Activated T-cell treated with anti-CD3 and anti-CD28 coated beads for 4 hours (primary cell): ENCODE measurements around the gene TDRD10.

ENCODE experiments used
- DNase-seq: peaks from one replicate; pipeline ENCODE4 v3.0.0-alpha.2; 2020

Gene TDRD10

DNA sequence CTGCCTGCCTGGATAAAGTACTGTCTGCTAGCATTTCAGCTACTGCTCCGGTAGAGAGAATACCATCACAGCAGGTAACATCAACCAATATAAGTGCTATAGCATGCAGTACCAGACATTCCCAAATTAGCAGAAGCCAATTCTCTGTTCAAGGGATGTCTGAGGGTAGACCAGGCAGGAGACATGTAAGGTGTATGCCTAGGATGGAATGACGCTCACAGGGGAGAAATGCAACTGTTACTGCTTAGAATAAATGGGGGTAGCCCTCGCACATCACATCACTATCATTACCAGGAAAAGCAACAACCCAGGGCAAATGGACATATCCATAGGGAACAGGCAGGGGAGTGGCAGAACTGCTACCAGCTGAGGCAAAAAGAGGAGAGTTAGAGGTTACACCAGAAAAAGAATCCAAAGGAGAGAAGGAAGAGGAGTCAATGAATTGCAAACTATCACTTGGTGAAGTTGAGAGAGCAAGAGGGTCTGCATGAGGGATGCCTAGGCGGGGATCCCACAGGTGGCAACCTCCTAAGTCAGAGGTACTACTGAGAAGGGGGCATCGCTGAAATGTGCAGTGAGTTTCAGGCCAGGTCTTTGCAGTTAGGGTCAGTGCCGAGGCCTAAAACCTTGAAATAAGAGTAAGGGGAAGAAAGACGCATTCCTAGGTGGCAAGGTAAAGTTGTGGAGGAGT is 55.4 kb downstream of the TDRD10 start:
- no peak for DNase-seq

DNA sequence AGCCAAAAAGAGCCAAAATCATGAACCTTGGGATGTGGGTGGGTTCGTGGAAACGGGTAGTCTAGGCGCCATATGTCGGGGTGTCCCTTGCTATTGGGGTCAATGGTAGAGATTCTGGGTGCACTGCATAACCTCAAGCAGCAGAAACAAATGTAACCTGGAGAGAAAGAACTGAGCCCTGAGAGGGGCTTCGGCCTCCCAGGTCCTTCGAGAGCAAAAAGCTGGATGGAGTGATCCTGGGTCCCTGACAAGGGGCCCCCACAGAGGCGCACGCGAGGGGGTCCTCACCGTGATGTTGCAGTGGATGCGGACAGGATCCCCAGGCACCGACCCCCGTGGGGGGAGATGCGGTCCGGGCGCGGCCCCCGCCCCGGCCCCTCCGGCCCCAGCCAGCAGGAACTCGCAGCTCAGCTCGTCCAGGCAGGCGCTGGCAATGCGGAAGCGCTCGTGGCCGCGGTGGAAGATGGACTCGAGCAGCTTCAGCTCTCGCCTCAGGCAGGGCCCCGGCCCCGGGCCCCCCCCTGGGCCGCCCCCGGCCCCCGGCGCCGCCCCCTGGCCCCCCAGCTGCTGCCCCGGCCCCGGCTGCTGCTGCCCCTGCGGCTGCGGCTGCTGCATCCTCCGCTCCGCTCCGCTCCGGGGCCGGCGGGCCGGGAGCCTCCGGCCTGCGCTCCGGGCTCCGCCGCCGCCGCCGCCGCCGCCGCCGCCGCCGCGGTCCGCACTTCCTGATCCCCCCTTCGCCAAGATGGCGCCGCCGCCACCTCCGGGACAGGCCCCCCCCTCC is 56.1 kb downstream of the TDRD10 start, which contains the start of gene UBE2Q1:
UBE2Q1 (minus strand) TSS at position 724 of the 781 bp plus-strand sequence; CDS start at position 615, 109 bp downstream.
- DNase-seq, result peak; percentile 17

DNA sequence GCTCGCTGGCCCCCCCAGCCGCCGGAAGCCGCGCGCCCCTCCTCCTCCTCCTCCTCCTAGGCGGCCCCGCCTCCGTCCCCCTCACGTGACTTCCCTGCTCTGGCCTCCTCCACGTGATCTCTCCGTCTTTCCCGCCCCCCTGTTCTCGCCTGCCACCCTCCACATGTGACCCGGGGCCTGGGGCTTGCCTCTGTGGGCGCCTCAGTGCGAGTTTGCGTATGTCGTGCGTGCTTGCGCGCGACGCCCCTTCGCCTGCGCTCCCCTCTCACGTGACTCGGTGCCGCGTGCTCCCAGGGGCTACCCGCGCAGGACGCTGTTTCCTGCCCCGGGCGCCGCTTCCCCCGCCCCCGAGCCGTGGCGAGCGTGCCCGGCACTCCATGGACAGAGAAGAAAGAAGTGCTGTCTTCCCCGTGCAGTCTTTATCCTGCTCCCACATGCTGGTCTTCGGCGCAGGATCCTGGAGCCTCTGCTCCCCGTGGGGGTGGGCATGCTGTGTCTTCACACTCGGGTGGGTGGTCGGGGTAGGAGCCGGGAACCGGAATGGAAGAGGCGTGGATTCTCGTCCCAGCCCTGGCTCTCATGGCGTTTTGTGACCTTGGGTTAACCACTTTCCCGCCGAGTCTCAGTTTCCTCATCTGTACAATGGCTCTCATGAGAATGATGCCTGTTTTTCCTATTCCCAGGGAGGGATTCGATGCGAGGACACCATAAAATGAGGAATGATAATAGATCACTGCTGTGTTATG is 56.9 kb downstream of the TDRD10 start:
- peak; percentile 99 for DNase-seq

GRCh38 chr1:154559466-154560044 is 57.5 kb downstream of the TDRD10 start:
- peak; percentile 82 for DNase-seq

- DNase-seq, result no peak
Observed at GRCh38 chr1:154565876-154566275, 63.9 kb downstream of the TDRD10 start.

DNA sequence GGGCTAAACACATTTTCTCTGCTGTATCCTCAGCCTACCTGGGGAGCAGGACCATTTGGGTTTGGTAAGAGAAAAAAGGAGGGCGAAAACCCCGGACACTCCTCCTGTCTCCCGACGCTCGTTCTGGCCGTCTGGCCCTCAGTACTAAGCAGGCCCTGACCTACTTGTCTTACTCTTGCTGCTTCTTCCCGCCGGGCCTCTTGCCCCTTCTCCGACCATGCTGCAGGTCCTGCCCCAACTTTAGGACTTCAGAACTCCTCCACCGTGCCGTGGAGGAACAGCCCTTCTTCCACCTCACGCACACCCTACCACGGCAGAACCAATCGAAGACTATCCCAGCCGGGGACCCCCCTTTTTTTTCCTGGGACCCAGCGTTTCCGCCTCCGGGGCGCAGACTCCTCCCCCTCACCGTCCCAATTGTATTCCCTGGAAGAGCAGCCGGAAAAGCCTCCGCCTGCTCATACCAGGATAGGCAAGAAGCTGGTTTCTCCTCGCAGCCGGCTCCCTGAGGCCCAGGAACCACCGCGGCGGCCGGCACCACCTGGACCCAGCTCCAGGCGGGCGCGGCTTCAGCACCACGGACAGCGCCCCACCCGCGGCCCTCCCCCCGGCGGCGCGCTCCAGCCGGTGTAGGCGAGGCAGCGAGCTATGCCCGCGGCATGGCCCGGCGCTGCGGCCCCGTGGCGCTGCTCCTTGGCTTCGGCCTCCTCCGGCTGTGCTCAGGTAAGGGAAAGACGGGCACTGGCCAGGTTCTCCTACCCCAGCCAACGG is 65.6 kb downstream of the TDRD10 start, which contains the start of gene CHRNB2:
CHRNB2 (plus strand) TSS at position 393 of the 771 bp plus-strand sequence; CDS start at position 660, 267 bp downstream.
- DNase-seq, result peak; percentile 45

DNA sequence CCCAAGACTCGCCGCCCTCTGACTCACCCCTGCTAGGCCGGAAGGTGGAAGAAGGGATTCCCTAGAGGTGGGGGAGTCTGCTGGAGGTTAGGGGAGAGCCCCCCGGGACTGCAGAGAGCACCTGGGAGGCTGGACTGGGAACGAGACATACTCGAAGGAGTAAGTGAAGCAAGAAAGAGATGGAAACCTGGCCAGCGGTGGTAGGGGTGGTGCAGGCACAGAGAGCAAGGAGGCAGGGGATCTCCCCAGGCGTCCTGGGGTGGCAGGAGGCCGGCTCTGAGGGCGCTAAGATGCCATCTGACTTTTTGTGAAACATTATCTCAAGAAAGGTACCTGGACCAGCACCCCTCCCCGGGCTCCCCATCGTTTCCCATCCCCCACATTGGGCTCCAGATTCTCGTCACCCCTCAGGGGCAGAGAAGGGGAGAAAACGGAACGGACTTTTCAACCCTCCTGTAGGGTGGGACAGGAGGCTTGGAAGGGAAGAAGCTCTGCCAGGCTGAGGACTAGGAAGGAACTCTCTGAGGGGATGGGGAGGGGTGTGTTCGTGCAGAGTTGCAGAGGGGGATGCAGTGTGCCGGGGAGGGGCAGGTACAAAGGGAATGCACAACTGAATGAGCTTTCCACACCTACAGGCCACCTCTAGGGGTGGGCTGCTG is 66.3 kb downstream of the TDRD10 start:
- no peak for DNase-seq

DNA sequence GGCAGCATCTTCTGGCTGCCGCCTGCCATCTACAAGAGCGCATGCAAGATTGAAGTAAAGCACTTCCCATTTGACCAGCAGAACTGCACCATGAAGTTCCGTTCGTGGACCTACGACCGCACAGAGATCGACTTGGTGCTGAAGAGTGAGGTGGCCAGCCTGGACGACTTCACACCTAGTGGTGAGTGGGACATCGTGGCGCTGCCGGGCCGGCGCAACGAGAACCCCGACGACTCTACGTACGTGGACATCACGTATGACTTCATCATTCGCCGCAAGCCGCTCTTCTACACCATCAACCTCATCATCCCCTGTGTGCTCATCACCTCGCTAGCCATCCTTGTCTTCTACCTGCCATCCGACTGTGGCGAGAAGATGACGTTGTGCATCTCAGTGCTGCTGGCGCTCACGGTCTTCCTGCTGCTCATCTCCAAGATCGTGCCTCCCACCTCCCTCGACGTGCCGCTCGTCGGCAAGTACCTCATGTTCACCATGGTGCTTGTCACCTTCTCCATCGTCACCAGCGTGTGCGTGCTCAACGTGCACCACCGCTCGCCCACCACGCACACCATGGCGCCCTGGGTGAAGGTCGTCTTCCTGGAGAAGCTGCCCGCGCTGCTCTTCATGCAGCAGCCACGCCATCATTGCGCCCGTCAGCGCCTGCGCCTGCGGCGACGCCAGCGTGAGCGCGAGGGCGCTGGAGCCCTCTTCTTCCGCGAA is 69.4 kb downstream of the TDRD10 start:
- DNase-seq, result no peak

DNA sequence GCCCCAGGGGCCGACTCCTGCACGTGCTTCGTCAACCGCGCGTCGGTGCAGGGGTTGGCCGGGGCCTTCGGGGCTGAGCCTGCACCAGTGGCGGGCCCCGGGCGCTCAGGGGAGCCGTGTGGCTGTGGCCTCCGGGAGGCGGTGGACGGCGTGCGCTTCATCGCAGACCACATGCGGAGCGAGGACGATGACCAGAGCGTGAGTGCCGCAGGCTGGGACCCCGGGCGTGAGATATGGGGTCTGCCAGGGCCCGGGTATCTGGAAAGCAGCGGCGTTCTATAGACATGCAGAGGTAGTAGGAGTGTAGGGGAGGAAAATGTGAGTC is 69.9 kb downstream of the TDRD10 start:
- DNase-seq, result no peak

DNA sequence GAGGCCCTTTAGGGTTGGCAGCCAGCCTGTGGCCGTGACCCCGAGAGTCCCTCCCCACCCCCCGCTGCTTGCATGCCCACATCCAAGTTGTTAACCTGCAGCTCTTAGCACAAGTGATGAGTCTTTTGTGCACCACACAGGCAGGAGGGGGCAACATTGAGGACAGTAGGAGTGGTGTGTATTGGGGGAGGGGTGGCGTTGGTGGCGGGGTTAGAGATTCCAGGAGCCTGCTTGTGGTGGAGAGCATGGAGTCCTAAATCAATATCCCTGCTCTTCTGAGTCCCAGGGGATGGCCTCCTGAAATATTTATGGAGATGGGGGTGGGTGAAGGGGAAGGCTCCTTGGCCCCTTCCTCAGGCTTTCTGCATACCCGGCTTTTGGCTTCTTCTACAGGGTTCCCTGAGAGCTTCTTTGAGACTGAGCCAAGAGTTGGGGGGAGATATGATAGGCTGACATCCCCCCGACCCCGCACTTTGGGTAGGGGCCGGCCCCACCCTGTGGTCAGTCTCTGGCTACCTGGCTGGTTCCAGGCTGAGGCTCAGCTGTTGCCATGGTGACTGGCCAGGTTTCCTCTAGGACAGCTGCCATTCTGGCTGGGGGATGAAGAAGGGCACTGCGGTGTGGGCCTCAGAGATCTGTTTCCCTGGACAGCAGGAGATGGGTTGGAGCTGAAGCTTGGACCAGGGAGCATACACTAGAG is 70.6 kb downstream of the TDRD10 start:
- DNase-seq, result no peak

GRCh38 chr1:154573168-154573510 is 71.1 kb downstream of the TDRD10 start:
- DNase-seq, result no peak

DNA sequence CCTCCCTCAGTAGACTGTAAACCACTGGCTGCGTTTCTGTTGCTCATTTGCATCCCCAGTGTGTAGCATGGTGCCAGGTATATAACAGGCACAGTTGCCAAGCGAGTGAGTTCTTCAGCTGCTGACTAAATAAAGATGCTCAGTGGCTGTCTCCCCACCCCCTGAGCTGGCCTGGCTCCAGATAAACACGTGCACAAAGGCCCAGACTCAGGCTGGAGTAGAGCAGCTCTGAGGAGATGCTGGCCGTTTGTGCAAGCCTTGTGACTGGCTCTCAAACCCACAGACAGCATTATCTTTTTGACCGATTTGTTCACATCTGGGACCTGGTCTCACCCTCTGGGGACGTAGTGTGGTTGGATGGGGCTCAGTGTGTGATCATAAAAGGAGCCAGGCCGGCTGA is 72.7 kb downstream of the TDRD10 start:
- no peak for DNase-seq

DNA sequence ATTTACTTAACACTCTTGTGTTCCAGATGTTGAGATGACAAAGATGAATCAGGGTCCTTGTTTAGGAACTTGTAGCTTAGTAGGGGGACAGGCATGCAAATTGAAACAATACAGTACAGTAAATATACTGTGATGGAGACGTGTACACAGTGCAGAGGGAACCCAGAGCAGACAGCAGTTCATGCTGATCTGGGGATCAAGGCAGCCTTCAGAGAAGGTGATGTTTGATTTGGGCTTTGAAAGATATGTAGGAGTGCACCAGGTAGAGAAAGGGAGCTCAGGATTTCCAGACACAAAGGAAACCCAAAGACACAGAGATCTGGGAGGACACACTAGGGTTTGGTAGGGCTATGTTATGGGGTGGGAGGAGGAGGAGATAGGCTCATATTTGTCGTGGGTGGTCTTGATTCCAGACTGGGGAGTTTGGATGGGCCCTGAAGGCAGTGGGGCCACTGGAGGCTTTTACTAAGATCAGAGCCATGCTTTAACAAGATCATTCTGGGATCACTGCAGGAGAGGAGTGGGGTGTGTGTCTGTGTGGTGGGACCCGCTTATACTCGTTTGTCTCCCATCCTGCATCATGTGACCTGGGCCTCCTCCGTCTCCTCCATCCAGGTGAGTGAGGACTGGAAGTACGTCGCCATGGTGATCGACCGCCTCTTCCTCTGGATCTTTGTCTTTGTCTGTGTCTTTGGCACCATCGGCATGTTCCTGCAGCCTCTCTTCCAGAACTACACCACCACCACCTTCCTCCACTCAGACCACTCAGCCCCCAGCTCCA is 73.3 kb downstream of the TDRD10 start:
- no peak for DNase-seq

DNA sequence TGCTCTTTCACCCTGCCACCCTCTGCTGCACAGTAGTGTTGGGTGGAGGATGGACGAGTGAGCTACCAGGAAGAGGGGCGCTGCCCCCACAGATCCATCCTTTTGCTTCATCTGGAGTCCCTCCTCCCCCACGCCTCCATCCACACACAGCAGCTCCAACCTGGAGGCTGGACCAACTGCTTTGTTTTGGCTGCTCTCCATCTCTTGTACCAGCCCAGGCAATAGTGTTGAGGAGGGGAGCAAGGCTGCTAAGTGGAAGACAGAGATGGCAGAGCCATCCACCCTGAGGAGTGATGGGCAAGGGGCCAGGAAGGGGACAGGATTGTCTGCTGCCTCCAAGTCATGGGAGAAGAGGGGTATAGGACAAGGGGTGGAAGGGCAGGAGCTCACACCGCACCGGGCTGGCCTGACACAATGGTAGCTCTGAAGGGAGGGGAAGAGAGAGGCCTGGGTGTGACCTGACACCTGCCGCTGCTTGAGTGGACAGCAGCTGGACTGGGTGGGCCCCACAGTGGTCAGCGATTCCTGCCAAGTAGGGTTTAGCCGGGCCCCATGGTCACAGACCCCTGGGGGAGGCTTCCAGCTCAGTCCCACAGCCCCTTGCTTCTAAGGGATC is 74.0 kb downstream of the TDRD10 start:
- DNase-seq, result no peak

DNA sequence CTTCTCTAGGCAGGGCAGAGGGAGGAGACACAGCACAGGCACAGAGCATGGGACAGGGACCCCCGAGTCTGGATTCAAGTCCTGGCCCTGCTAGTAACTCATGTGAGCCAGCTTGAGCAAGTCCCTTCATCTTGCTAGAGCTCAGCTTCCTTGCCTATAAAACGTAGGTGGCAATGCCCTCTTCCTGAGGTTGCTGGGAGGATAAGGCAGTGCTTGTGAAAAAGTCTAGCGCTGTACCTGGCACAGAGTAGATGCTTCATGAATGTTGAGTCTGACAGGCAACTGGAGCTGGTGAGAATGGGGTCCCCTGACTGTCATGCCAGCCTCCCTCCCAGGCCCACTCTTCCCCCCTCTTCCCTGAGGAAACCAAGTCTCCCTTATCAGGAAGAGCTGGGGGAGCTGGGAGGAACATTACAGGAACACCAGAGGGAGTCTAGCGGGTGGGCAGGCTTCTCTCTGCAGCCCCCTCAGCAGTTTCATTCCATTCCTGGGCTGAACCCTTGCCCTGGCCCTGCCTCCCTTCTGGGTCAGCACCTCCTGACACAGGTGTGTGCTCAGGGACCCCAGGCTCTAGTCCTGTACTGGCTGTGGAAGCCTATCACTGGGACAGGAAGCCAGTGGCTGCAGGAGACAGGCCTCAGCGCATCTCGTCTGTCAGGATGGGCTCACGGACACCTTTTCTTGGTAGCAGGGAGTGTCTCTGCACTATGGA is 75.5 kb downstream of the TDRD10 start:
- DNase-seq, result no peak

GRCh38 chr1:154578058-154578418 is 76.0 kb downstream of the TDRD10 start:
- no peak for DNase-seq

DNA sequence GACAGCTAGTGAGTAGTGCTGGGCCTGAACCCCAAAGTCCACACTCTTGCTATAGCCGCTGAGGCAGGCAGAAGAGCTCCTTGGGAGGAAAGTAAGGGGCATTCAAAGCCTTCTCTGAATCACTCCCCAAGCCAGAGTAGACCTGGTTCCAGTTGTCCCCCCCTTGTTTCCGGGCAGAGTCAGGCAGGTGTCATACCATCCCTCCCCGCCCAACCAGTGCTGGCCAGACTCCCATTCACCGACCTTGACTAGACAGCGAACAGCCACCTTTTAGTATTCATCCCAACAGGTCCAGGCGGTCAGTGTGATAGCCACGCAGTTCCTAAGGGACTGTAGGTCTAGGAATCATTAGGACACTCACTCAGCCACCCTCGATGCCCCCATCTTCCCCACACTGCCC is 77.4 kb downstream of the TDRD10 start:
- no peak for DNase-seq

DNA sequence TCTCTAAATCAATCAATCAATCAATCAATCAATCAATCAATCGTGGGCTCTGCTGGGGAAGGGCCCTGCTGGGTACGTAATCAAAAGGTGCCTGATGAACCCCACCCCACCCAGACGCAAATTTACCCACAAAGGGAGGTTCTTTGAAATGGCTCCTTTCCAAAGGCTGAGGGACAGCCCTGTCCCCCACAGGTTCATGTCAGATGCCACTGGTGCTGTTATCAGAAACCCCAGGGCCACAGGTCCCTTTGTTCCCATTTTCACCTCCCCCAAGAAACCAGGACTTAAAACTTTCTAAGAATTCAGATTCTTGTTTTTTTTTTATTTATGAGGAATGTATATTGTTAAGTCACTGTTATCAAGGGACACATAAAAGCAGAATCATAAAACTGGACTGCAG is 79.7 kb downstream of the TDRD10 start:
- no peak for DNase-seq

DNA sequence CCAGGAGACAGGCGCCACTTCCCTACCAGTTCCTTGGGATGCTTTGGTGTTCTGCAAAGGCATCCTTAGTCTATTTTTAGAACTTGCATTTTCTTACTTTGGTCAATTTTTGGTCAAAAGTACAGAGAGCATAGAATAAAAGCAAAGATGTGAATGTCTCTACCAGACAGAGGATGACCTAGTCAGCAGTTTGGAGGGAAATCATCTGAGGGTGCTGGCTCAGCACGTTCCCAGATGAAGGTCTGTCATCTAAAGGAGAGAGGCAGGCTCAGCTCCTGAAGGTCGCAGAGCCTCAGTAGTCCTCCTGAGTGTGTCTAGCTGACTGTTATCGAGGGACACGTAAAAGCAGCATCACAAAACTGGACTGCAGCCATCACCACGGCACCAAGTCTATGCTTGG is 80.9 kb downstream of the TDRD10 start:
- no peak for DNase-seq
